CD4-positive, alpha-beta T cell (primary cell): Measurements from ENCODE around the gene CHD3. TPM values are rescaled to one million over a fixed set of nuclear protein-coding genes. Genes with fewer than 3 reads are reported as not detected.

Experiments used
- ATAC-seq: fragments of 200-7000 bp; cut with Tn5 transposase; one replicate; pipeline ENCODE4 v1.10.0; 2022; ENCODE audit warnings: mild to moderate bottlenecking; ENCODE audit not compliant: poor library complexity
- CTCF ChIA-PET: fragments of 350-600 bp; sonication (Branson Sonifier 250); formaldehyde crosslinking; loops from one replicate; lab custom pipeline; 2021; ENCODE audit warnings: antibody characterized with exemption, inconsistent platforms; lab: Charles Lee
- POLR2A ChIA-PET: fragments of 350-600 bp; sonication (Branson Sonifier 250); formaldehyde crosslinking; loops from one replicate; lab custom pipeline; 2021; ENCODE audit warnings: antibody characterized with exemption, inconsistent platforms; lab: Charles Lee
- DNase-seq, 14 experiments: peaks; one replicate each; pipeline ENCODE4 v3.0.0-alpha.2; 2013 to 2020; ENCODE audit warnings: mixed read lengths in 2 of 14
- H3K27ac ChIP-seq, 2 donors: one replicate each; pipeline versions ENCODE4 v1.5.1 to v1.7.0; 2013; ENCODE audit warnings: low read length in 2 of 2, low read depth in 1 of 2, mild to moderate bottlenecking in 1 of 2
- H3K27me3 ChIP-seq, 2 experiments: 1 replicate in 1 of 2; 2 replicates in 1 of 2; pipeline versions ENCODE4 v1.6.1 to v1.7.0; 2013; ENCODE audit warnings: low read length in 2 of 2, control low read depth in 1 of 2, mild to moderate bottlenecking in 1 of 2, moderate library complexity in 1 of 2; ENCODE audit not compliant: insufficient read depth in 2 of 2, control insufficient read depth in 1 of 2
- H3K36me3 ChIP-seq: one replicate; pipeline ENCODE4 v1.6.1; 2013; ENCODE audit warnings: low read length, control low read depth; ENCODE audit not compliant: insufficient read depth
- H3K4me1 ChIP-seq: one replicate; pipeline ENCODE4 v1.6.1; 2013; ENCODE audit warnings: low read length, control low read depth; ENCODE audit not compliant: insufficient read depth
- H3K4me3 ChIP-seq: one replicate; pipeline ENCODE4 v1.5.1; 2013; ENCODE audit warnings: mild to moderate bottlenecking, low read length, moderate library complexity
- H3K9me3 ChIP-seq, 2 experiments: 1 replicate in 1 of 2; 2 replicates in 1 of 2; pipeline versions ENCODE4 v1.6.1 to v1.7.0; 2013; ENCODE audit warnings: low read length in 2 of 2, mild to moderate bottlenecking in 2 of 2, control low read depth in 1 of 2, moderate library complexity in 1 of 2; ENCODE audit not compliant: control insufficient read depth in 1 of 2, insufficient read depth in 1 of 2
- H3K27ac Mint-ChIP-seq: one replicate; pipeline ENCODE4 v1.8.0; 2020; ENCODE audit warnings: mixed read lengths
- H3K27me3 Mint-ChIP-seq: one replicate; pipeline ENCODE4 v1.8.0; 2021; ENCODE audit warnings: mixed read lengths
- H3K36me3 Mint-ChIP-seq: one replicate; pipeline ENCODE4 v1.8.0; 2021; ENCODE audit warnings: low read depth, mixed read lengths
- H3K4me1 Mint-ChIP-seq: one replicate; pipeline ENCODE4 v1.8.0; 2021; ENCODE audit warnings: low read depth, mixed read lengths
- H3K4me3 Mint-ChIP-seq: one replicate; pipeline ENCODE4 v1.8.0; 2020; ENCODE audit warnings: mild to moderate bottlenecking, mixed read lengths
- H3K9me3 Mint-ChIP-seq: one replicate; pipeline ENCODE4 v1.8.0; 2020; ENCODE audit warnings: mixed read lengths
- intact Hi-C, 2 experiments: fragments of 100-400 bp; cut with DNase I in 1 of 2; cut with micrococcal nuclease in 1 of 2; formaldehyde crosslinking; loops; one replicate each; pipeline versions ENCODE4 v1.15.1 to v1.9.0; 2023 to 2025; cut with DNase I, micrococcal nuclease
- total RNA-seq, 174 experiments: library from RNA in 2 of 174; stranded (reverse) in 2 of 174; gene quantifications; one replicate each; pipeline ENCODE4 v1.2.3 and lab custom pipeline; 2021 to 2026
- TF ChIP-seq, protein P1 (sequence below): fragments of 200-600 bp; IDR thresholded peaks from one replicate; pipeline ENCODE4 v1.8.0; 2022; ENCODE audit warnings: antibody characterized with exemption, mild to moderate bottlenecking

Gene CHD3
- total RNA-seq, 2 experiments from 2014 or later = 263 to 297 TPM

DNA sequence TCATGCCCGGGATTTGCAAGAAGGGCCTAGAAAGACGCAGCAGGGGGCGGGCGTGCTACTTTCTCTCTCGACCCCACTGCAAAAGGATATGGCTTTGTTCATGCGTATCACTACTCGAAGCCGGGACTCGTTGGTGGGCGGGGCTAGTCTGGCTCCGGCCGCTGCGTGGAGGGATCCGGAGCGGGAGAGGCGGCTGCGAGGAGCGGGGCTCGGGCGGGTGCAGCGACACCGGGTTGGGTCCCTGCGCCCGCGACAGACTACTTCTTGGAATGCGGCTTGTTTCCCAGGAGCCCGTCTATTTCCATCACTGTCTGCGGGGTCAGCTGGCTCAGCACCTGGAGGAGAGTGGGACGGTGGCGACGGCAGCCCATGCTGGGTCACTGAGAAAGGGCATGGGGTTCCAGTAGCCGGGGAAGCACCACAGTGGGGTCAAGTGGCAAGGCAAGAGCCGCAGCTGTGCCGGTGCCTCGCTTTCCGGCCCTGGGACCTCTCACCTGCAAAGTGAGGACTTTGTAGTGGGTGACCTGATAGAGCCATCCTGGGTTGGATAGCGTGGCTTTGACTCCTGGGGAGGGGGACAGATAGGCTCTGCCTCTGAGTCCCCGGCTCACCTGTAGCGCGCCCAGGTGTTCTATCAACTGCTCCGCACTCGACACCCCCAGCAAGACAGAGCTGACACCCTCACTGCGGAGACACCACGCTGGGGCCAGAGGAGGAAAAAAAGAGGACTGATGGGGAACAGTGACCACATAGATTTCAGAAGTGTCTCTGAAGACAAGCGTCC, 34.4 kb downstream of the CHD3 start:
- POLR2A ChIA-PET = interaction anchor here (0.7 to 3.1 kb wide), 5 partner anchors 9 to 944 kb away, joined by 3 to 31 read pairs (median 4); partner anchors contain the start of genes CNTROB, PIK3R6, TP53 and TRAPPC1
- intact Hi-C loops = loop anchor here in 1 of 2 experiments (1.0 kb wide), 1 partner anchor 9 kb away; the partner anchor contains the start of gene CNTROB
- H3K9me3 ChIP-seq = no peaks in the 10 kb centered on the region

DNA sequence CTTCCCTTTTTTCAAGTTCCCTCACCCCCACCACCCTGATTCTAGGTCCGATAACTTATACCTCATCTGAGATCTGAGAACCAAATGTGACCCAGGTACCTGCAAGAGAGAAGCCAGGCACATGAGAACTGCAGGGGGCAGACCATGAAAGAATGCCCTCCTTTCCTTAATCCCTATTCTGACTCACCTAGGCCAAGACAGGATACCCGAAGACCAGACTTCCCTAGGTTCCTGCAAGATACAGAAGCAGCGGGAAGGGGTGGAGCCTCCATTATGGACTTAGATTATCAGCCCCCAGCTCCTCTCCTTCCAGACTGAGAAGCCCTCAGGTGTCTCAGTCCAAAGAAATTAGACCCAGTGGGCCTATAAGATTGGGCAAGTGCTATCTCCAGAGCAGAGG, 39.0 kb downstream of the CHD3 start:
- H3K27me3 Mint-ChIP-seq = no peaks in the 10 kb centered on the region
- no peak overlapping the region for H3K4me3 ChIP-seq
- no peak overlapping the region for H3K27ac ChIP-seq
- ATAC-seq = no peak
- peaks cover 34% of the 10 kb centered on the region for H3K36me3 Mint-ChIP-seq
- H3K9me3 Mint-ChIP-seq = no peaks in the 10 kb centered on the region
- DNase-seq = no peak
- ChIA-PET CTCF (no interaction called here), POLR2A (interaction anchor here (1.6 kb wide), 1 partner anchor 11 kb away, joined by 6 read pairs; the partner anchor contains the start of gene RNF227)
- H3K4me3 Mint-ChIP-seq = peak overlapping the region; percentile 54
- TF ChIP-seq, protein P1, sequence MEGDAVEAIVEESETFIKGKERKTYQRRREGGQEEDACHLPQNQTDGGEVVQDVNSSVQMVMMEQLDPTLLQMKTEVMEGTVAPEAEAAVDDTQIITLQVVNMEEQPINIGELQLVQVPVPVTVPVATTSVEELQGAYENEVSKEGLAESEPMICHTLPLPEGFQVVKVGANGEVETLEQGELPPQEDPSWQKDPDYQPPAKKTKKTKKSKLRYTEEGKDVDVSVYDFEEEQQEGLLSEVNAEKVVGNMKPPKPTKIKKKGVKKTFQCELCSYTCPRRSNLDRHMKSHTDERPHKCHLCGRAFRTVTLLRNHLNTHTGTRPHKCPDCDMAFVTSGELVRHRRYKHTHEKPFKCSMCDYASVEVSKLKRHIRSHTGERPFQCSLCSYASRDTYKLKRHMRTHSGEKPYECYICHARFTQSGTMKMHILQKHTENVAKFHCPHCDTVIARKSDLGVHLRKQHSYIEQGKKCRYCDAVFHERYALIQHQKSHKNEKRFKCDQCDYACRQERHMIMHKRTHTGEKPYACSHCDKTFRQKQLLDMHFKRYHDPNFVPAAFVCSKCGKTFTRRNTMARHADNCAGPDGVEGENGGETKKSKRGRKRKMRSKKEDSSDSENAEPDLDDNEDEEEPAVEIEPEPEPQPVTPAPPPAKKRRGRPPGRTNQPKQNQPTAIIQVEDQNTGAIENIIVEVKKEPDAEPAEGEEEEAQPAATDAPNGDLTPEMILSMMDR = no peak
- H3K36me3 ChIP-seq = peaks cover 7% of the 10 kb centered on the region
- no peaks in the 10 kb centered on the region for H3K27me3 ChIP-seq
- intact Hi-C loops = no loop called here
- H3K4me1 ChIP-seq = peaks cover 41% of the 10 kb centered on the region
- no peaks in the 10 kb centered on the region for H3K9me3 ChIP-seq
- H3K27ac Mint-ChIP-seq = peak overlapping the region; percentile 21
- peaks cover 48% of the 10 kb centered on the region for H3K4me1 Mint-ChIP-seq

More for the DNA sequence above, 34.4 kb downstream of the CHD3 start:
- Mint-ChIP-seq H3K36me3 (peaks cover 15% of the 10 kb centered on the region), H3K4me1 (peaks cover 31% of the 10 kb centered on the region), H3K27me3 (no peaks in the 10 kb centered on the region), H3K9me3 (no peaks in the 10 kb centered on the region), H3K27ac (peak overlapping the region; percentile 94), H3K4me3 (peak overlapping the region; percentile 86)
- peak; percentile 96 for ATAC-seq
- TF ChIP-seq, protein P1 = no peak
- Histone ChIP-seq H3K27ac (peak overlapping the region; percentile 59 to 69), H3K4me3 (peak overlapping the region; percentile 71), H3K27me3 (no peaks in the 10 kb centered on the region), H3K4me1 (peaks cover 22% of the 10 kb centered on the region), H3K36me3 (no peaks in the 10 kb centered on the region)
- CTCF ChIA-PET = interaction anchor here (1.0 to 2.3 kb wide), 4 partner anchors 10 to 66 kb away, joined by 3 to 9 read pairs (median 5); partner anchors contain the start of genes CNTROB and TRAPPC1
- DNase-seq = peak; percentile 73 to 91 (median 82)

DNA sequence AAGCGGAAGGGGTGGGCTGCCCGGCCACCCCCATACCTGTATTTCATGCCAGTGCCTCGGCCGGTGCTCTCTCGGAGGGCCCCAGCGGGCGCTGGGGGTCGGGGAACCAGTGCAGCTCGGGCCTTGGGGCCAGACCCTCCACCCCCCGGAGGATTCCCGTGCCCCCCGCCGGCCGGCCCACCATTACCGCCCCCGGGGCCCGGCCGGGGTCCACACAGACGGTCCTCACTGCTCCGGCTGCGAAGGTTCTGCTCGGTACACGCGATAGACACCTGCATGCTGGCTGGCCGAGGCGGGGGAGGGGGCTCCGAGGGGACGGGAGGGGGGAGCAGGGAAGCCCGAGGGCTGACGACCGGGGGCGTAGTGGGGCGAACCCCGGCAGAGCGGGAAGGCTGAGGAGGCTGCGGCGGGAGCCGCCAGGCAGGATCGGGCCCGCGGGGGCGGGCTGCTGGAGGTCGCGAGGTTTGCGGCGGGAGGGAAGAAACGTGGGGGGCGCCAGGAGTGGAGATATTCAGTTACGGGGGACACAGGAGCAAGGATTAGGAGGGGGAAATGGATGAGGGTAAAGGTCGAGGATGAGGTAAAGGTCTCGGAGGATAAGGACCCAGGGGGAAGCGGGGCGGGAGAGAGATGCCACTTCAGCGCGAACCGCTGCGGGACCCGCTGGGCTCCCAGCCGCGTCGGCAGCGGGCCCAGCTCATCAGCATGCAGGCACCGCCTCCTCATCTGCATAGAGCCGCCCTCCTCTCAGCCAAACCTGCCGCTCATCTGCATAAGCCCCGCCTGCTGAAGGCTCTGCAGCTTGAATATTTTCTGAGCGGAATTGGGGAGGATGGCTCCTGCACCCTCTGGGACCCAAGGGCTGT, 40.8 kb downstream of the CHD3 start, which contains the start of gene KCNAB3:
Gene KCNAB3, minus strand, starts transcription at position 699 of the 866 bp plus-strand sequence. Its CDS starts 421 bp downstream, at position 278.
- TF ChIP-seq, protein P1 = no peak
- intact Hi-C loops = loop anchor here (1.0 to 5.0 kb wide), 4 partner anchors 13 to 312 kb away; partner anchors contain the start of genes CHD3 (in 1 of the 2) and RNF227 (in 1 of the 2)
- no peak within 1 kb of the TSS for H3K27ac ChIP-seq
- ATAC-seq (peak; percentile 37), DNase-seq (peak; percentile 22 to 83 (median 50))
- CTCF ChIA-PET = interaction anchor here (1.3 kb wide), 1 partner anchor 16 kb away, joined by 4 read pairs; no protein-coding TSS in a partner anchor
- POLR2A ChIA-PET = interaction anchor here (0.6 to 5.3 kb wide), 3 partner anchors 13 to 691 kb away, joined by 3 to 60 read pairs (median 3); partner anchors contain the start of gene RNF227
- H3K36me3 ChIP-seq = peaks cover 7% of the 10 kb centered on the region
- H3K4me3 ChIP-seq = peak within 1 kb of the TSS; percentile 23
- H3K4me3 Mint-ChIP-seq = peak within 1 kb of the TSS; percentile 97
- peak within 1 kb of the TSS; percentile 90 for H3K27ac Mint-ChIP-seq
- peaks cover 31% of the 10 kb centered on the region for H3K36me3 Mint-ChIP-seq
- no peaks in the 10 kb centered on the region for H3K27me3 ChIP-seq
- no peaks in the 10 kb centered on the region for H3K9me3 Mint-ChIP-seq
- H3K4me1 ChIP-seq = peaks cover 37% of the 10 kb centered on the region
- no peaks in the 10 kb centered on the region for H3K9me3 ChIP-seq
- H3K27me3 Mint-ChIP-seq = no peaks in the 10 kb centered on the region
- H3K4me1 Mint-ChIP-seq = peaks cover 50% of the 10 kb centered on the region
